ENCODE measurements around the gene EPN3.

GRCh38 chr17:50531428-50532025 lies 1.0 kb upstream of the EPN3 start:
- no peak for TF ChIP-seq HDGF (IDR thresholded peaks at IDR 0.05; ENCODE audit: borderline replicate concordance)
- TF ChIP-seq SP1 (IDR thresholded peaks at IDR 0.05) = no peak
- no peak for TF ChIP-seq BHLHE40 (IDR thresholded peaks at IDR 0.05; ENCODE audit: borderline replicate concordance)
- no peak for TF ChIP-seq LEF1 (IDR thresholded peaks at IDR 0.05; ENCODE audit: borderline replicate concordance)
- TF ChIP-seq ARNT (IDR thresholded peaks at IDR 0.05) = no peak
- no peak for TF ChIP-seq FOXM1 (IDR thresholded peaks at IDR 0.05; ENCODE audit: borderline replicate concordance)
- no peak for TF ChIP-seq PKNOX1 (IDR thresholded peaks at IDR 0.05)

Measured in HEK293T (cell line).